Aorta (tissue), 5 donors: ENCODE results near the gene DYRK2. TPM values are rescaled to one million over a fixed set of nuclear protein-coding genes. Genes with fewer than 3 reads are reported as not detected.
A peak's percentile ranks its signal among the peaks of the same experiment; 100 is the strongest.

Source experiments
- ATAC-seq: fragments of 200-7000 bp; cut with Tn5 transposase; one replicate; pipeline ENCODE4 v1.9.1; 2022; ENCODE audit warnings: moderate library complexity; ENCODE audit not compliant: low FRiP score
- DNase-seq, 2 donors: peaks; one replicate each; pipeline ENCODE4 v3.0.0-alpha.2; 2020
- H3K27ac ChIP-seq, 2 donors: one replicate each; pipeline ENCODE4 v1.5.1; 2013; ENCODE audit warnings: low read length in 2 of 2, mild to moderate bottlenecking in 2 of 2, moderate library complexity in 2 of 2, control low read depth in 1 of 2, inconsistent platforms in 1 of 2, low read depth in 1 of 2
- H3K27me3 ChIP-seq, 2 donors: one replicate each; pipeline ENCODE4 v1.6.1; 2013; ENCODE audit warnings: control low read depth in 1 of 2, low read length in 1 of 2, mild to moderate bottlenecking in 1 of 2, moderate library complexity in 1 of 2; ENCODE audit not compliant: insufficient read depth in 2 of 2, control insufficient read depth in 1 of 2
- H3K36me3 ChIP-seq, 2 donors: one replicate each; pipeline ENCODE4 v1.6.1; 2013; ENCODE audit warnings: control low read depth in 1 of 2, low read length in 1 of 2, mild to moderate bottlenecking in 1 of 2; ENCODE audit not compliant: insufficient read depth in 2 of 2, control insufficient read depth in 1 of 2
- H3K4me1 ChIP-seq, 2 donors: one replicate each; pipeline ENCODE4 v1.6.1; 2013; ENCODE audit warnings: low read length in 2 of 2, control low read depth in 1 of 2, mild to moderate bottlenecking in 1 of 2, moderate library complexity in 1 of 2; ENCODE audit not compliant: insufficient read depth in 2 of 2, control insufficient read depth in 1 of 2
- H3K4me3 ChIP-seq, 2 donors: one replicate each; pipeline ENCODE4 v1.5.1; 2013; ENCODE audit warnings: low read length in 2 of 2, control low read depth in 1 of 2, mild to moderate bottlenecking in 1 of 2
- H3K9me3 ChIP-seq: one replicate; pipeline ENCODE4 v1.6.1; 2013; ENCODE audit warnings: mild to moderate bottlenecking, low read length; ENCODE audit not compliant: control insufficient read depth
- WGBS, 2 donors: extraction: QIAGEN DNeasy Blood & Tissue Kit; methylation state at CpG; one replicate each; pipeline ENCODE4 v1.1.7; 2013; 5-methylcytosine and 5-hydroxymethylcytosine counted together
- intact Hi-C, 2 donors: fragments of 100-400 bp; cut with DNase I; formaldehyde crosslinking; loops; one replicate each; pipeline versions ENCODE4 v1.14.2 to v1.15.0; 2022
- long read RNA-seq, 2 donors: library from polyadenylated mRNA; unstranded; transcript quantifications; one replicate each; pipeline ENCODE4 v2.0.0, GENCODE V29; 2020 to 2021
- polyA plus RNA-seq, 2 donors: library from polyadenylated mRNA; stranded (reverse); fragments of 200-250 nt; gene quantifications; one replicate each; pipeline ENCODE4 v1.2.3, GENCODE V29; 2013
- total RNA-seq, 2 donors: library from RNA; stranded (reverse); fragmentation: NEBNext Ultra II Directional; extraction: Animal tissue kit (Norgen Biotek cat#: 25700); gene quantifications; one replicate each; pipeline ENCODE4 v1.2.1, GENCODE V29; 2021
- donor health status: healthy with polysubstance abuse.
- donor health status: Bipolar disorder and iron deficiency.
- donor health status: DM: no; HTN: no; CAD: no.
- donor health status: DM: no; HTN: no; CAD: no.
- donor health status: DM: yes; HTN: yes; CAD: no.

The DYRK2 gene
- total RNA-seq = 10 to 100 TPM; 26.7 to 42.5 TPM
- 1 to 10 TPM; 6.4 to 7.9 TPM for polyA plus RNA-seq
- long read RNA-seq, donor 1, full-length matches to known transcripts = 2 of 15 reads
- long read RNA-seq, donor 1, partial matches to known transcripts = 5 of 15 reads
- long read RNA-seq, donor 1, other reads (novel, unspliced or antisense) = 8 of 15 reads
- long read RNA-seq, donor 2, full-length matches to known transcripts = 21 of 23 reads
- long read RNA-seq, donor 2, partial matches to known transcripts = 0 of 23 reads
- long read RNA-seq, donor 2, other reads (novel, unspliced or antisense) = 2 of 23 reads

DNA sequence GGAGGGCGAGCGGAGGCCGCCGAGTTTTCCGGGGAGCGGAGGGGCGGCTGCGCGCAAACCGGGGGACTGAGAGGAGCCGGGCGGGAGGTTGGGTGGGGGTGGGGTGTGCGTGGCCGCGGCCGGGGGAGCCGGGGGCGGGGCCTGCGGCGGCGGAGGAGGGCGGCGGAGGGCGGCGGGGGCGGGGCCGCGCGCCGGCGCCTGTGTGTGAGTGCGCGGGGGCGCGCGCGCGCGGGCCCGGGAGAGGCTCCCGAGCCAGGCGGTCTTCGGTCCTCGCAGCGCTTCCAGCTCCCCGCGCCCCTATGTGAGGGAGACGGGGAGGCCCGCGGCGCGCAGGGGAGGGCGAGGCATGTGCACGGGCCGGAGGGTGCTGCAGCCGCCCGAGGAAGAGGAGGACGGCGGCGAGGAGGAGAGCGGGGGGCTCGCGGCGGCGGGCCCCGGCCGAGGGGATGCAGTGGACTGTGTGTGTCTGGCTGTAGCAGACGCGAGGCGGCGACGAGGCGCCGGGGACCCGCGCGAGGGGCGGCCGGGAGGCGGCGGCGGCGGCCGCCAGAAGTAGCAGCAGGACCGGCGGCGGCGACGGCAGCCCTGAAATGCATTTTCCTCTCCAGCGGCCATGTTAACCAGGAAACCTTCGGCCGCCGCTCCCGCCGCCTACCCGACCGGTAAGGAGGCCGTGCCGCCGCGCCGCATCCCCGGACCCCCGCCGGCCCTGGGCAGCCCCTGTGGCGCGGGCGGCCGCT, at the start of gene DYRK2:
Gene DYRK2, plus strand, starts transcription at position 225 of the 740 bp plus-strand sequence. Its CDS starts 389 bp downstream, at position 614.
- Histone ChIP-seq H3K4me1 (no peaks in the 10 kb centered on the region), H3K27ac (peak within 1 kb of the TSS; percentile 69 to 93), H3K27me3 (no peaks in the 10 kb centered on the region), H3K36me3 (no peaks in the 10 kb centered on the region), H3K9me3 (no peaks in the 10 kb centered on the region), H3K4me3 (peak within 1 kb of the TSS; percentile 89 to 98)
- intact Hi-C loops = loop anchor here in 1 of 2 donors (5.0 to 10.0 kb wide), 6 partner anchors 134 to 384 kb away; partner anchors contain the start of gene CAND1
- DNase-seq (peak; percentile 89 to 92), ATAC-seq (peak; percentile 86)
- 1 to 2% methylated on average over 48 to 109 of the region's 109 CpGs for WGBS, 2 donors

DNA sequence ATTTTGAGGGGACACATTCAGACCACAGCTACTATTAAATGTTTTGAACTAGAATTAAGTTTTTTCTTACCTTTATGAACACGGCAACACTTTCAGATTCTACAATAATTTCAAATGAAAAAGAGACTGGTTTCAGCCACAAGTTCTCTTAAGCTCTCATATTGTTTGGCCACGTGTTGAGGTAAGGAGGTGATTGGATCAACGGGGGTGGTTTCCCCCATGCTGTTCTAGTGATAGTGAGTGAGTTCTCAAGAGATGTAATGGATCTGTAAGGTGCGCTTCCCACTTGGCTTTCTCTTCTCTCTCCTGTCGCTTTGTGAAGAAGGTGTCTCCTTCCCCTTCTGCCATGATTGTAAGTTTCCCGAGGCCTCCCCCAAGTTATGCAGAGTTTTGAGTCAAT, 48.9 kb upstream of the DYRK2 start:
- no peak overlapping the region for H3K27ac ChIP-seq
- 84 to 88% methylated on average over 6 of the region's 6 CpGs for WGBS, 2 donors
- no peak overlapping the region for H3K4me3 ChIP-seq
- H3K4me1 ChIP-seq = no peaks in the 10 kb centered on the region
- no peaks in the 10 kb centered on the region for H3K9me3 ChIP-seq
- intact Hi-C loops = no loop called here
- H3K27me3 ChIP-seq = no peaks in the 10 kb centered on the region
- no peak for DNase-seq
- ATAC-seq = no peak
- H3K36me3 ChIP-seq = no peaks in the 10 kb centered on the region

DNA sequence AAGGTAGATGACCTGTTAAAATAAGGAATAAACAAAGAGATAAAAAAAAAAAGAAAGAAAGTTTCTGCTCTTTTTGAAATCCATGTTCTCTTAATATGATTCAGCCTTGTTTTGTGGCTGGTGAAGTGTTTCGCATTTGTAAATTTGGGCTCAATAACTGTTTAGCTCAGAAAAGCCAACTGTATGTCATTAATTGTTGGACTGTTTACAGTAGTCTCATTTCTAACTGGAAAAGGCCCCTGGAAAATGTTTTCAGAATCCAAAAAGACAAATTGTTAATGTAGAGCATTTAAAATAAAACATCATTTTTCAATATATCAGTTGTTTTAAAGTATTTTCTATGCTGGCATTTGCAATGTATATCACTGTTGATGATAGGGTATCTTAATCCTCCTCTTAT, 47.4 kb upstream of the DYRK2 start:
- H3K27me3 ChIP-seq = no peaks in the 10 kb centered on the region
- H3K4me3 ChIP-seq = no peak overlapping the region
- no peaks in the 10 kb centered on the region for H3K36me3 ChIP-seq
- DNase-seq (no peak), ATAC-seq (no peak)
- H3K4me1 ChIP-seq = no peaks in the 10 kb centered on the region
- intact Hi-C loops = no loop called here
- WGBS, 2 donors = 96 to 97% methylated on average over 1 of the region's 1 CpG
- no peaks in the 10 kb centered on the region for H3K9me3 ChIP-seq
- H3K27ac ChIP-seq = no peak overlapping the region

DNA sequence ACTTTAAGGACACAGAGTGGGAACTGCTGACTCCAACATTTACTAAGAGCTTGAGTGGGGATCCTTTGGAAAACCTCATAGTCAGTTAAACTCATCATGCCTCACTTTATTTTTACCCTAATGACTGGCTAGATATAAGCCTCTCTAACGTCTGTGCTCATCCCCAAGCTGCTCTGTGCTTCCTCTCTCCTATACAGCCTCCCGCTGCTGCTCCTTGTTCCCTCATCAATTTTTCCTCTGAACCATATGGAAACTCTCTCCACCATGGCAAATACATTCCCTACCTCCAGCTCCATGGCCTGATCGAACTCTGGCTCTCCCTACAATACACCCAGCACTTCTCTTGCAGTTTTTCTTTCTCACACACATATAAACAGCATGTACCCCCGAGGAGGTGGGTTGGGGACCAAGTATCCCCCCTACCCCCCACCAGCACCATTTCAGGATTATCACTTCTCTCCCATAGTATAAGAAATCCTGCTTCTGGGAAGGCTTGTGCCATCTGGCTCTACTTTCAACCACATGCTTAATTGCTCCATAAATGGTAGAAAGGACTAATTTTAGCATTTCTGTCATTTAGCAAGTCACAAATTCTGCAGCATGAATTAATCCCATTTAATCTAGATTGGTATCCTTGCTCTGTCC, 39.2 kb upstream of the DYRK2 start:
- H3K27me3 ChIP-seq = no peaks in the 10 kb centered on the region
- 84 to 88% methylated on average over 4 of the region's 4 CpGs for WGBS, 2 donors
- H3K36me3 ChIP-seq = no peaks in the 10 kb centered on the region
- H3K4me3 ChIP-seq = no peak overlapping the region
- intact Hi-C loops = no loop called here
- ATAC-seq (no peak), DNase-seq (no peak)
- H3K9me3 ChIP-seq = no peaks in the 10 kb centered on the region
- no peak overlapping the region for H3K27ac ChIP-seq
- H3K4me1 ChIP-seq = no peaks in the 10 kb centered on the region

DNA sequence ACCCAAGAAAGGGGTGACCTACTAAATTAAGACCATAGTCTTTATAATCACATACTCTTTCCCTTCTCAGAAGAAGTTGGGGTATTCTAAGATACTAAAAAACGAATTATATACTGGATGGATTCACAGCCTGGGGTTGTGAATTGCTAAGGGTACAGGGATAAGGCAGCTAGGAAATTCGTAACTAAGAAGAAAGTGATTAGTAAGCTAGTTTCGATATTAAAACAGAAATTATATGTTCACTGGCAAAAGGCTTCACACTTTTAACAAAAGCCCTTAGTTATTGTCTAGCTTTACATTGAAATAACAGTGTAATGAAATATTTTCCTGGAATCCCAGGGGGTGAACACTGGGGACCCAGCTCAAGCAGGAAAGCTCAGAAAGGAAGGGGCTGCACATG, 35.5 kb upstream of the DYRK2 start:
- WGBS, 2 donors = 56 to 58% methylated on average over 3 of the region's 3 CpGs
- intact Hi-C loops = no loop called here

DNA sequence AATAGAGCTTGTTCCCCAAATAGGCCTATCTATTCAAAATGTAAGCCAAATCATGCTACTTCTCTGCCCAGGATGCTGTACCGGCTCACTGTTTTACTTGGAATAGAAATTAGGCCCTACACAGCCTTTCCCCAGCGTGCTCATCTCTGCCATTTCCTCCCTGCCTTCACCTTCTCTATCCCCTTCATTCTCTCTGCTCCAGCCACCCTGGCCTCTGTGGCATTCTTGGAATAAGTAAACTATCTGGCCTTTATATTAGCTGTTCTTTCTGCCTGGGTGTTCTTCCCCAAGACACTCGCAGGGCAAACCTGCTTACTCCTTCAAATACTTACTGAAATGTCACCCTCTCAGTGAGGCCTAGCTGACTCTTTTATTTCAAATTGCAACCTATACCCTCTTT, 30.9 kb upstream of the DYRK2 start:
- no peak overlapping the region for H3K4me3 ChIP-seq
- H3K36me3 ChIP-seq = no peaks in the 10 kb centered on the region
- DNase-seq = no peak
- no peak for ATAC-seq
- no peaks in the 10 kb centered on the region for H3K9me3 ChIP-seq
- intact Hi-C loops = no loop called here
- no peak overlapping the region for H3K27ac ChIP-seq
- WGBS, 2 donors = 35 to 38% methylated on average over 3 of the region's 3 CpGs
- no peaks in the 10 kb centered on the region for H3K27me3 ChIP-seq
- no peaks in the 10 kb centered on the region for H3K4me1 ChIP-seq

More for the DNA sequence above, 35.5 kb upstream of the DYRK2 start:
- H3K27me3 ChIP-seq = no peaks in the 10 kb centered on the region
- H3K4me3 ChIP-seq = no peak overlapping the region
- ATAC-seq (no peak), DNase-seq (no peak)
- H3K9me3 ChIP-seq = no peaks in the 10 kb centered on the region
- no peaks in the 10 kb centered on the region for H3K36me3 ChIP-seq
- no peak overlapping the region for H3K27ac ChIP-seq
- H3K4me1 ChIP-seq = no peaks in the 10 kb centered on the region

DNA sequence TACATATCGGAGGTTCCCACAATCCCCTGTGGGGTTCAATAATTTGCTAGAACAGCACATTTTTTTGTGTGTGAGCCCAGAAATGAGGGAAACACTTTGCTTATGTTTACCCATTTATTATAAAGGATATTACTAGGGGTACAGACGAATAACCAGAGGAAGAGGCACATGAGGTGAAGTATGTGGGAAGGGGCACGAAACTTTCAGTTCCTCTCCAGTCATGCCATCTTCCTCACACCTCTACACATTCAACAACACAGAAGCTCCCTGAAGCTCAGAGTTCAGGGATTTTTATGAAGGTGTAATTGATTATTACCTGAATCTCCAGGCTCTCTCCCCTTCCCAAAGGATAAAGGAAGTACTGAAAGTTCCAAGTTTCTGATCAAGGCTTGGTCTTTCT, 30.2 kb upstream of the DYRK2 start:
- Histone ChIP-seq H3K4me1 (no peaks in the 10 kb centered on the region), H3K27me3 (no peaks in the 10 kb centered on the region), H3K9me3 (no peaks in the 10 kb centered on the region), H3K4me3 (no peak overlapping the region), H3K27ac (no peak overlapping the region), H3K36me3 (no peaks in the 10 kb centered on the region)
- WGBS, 2 donors = 94 to 99% methylated on average over 3 of the region's 3 CpGs
- ATAC-seq (no peak), DNase-seq (no peak)
- intact Hi-C loops = no loop called here

DNA sequence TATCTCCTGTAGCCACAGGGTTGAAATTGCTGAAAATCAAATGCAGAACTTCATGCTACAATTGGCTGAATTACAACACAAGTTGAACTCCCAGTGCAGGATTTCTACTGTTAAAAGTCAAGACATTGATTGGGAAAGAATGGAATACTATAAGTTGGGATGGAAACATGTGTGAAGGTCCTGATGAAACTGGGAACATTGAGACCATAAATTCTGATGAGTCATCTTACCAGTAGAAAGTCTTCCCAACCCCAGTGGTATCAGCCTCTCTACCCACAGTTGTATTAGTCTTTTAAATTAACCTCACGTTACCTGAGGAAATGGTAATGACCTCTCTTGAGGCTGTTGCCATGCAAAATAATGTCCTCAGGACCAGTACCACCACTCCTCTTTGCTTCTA, 27.4 kb upstream of the DYRK2 start:
- no peaks in the 10 kb centered on the region for H3K36me3 ChIP-seq

More for the DNA sequence above, 27.4 kb upstream of the DYRK2 start:
- intact Hi-C loops = no loop called here
- no peaks in the 10 kb centered on the region for H3K4me1 ChIP-seq
- H3K4me3 ChIP-seq = no peak overlapping the region
- WGBS, 2 donors = 96 to 100% methylated on average over 1 of the region's 1 CpG
- H3K27me3 ChIP-seq = no peaks in the 10 kb centered on the region
- ATAC-seq = no peak
- no peaks in the 10 kb centered on the region for H3K9me3 ChIP-seq
- H3K27ac ChIP-seq = no peak overlapping the region
- DNase-seq = no peak
